GM19193 (cell line): ENCODE results near the gene ATXN7L1.

Source experiments
- POLR2A ChIP-seq: IDR thresholded peaks from 4 replicates; pipeline ENCODE4 v1.6.1; 2011; ENCODE audit not compliant: insufficient read depth, insufficient read length; ENCODE audit errors: extremely low read depth

The ATXN7L1 gene

DNA sequence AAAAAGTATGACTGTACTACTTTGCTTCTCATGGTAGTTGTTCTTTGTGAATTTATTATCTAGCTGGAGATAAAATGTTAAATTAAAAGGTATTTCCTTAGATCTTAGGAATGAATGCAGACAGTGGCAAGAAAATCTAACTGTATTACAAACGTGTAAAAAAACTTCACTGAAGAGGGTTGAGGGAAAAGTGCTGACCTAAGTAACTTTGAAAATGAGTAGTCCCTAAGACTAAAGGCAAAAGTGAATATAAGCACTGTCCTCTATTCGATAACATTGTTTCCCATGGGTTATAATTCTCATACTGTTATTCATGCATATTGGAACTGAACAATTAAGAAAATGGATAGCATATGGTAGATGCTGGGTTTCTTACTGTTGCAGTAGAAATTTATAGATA, 148.4 kb downstream of the ATXN7L1 start:
- TF ChIP-seq POLR2A, result no peak

DNA sequence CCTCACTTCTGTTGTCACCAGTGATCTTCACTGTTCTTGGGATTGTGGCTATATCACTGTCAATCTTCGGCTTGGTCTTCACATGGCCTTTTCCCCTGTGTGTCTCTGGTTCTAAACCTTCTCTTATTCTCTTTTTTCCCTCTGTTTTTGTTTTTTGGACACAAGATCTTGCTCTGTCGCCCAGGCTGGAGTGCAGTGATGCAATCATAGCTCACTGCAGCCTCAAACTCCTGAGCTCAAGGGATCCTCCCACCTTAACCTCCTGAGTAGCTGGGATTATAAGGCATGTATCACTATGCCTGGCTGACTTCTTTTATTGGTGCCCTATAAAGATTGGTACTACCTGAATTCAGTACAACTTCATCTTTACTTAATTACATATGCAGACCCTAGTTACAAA, 151.7 kb downstream of the ATXN7L1 start:
- no peak for TF ChIP-seq POLR2A

DNA sequence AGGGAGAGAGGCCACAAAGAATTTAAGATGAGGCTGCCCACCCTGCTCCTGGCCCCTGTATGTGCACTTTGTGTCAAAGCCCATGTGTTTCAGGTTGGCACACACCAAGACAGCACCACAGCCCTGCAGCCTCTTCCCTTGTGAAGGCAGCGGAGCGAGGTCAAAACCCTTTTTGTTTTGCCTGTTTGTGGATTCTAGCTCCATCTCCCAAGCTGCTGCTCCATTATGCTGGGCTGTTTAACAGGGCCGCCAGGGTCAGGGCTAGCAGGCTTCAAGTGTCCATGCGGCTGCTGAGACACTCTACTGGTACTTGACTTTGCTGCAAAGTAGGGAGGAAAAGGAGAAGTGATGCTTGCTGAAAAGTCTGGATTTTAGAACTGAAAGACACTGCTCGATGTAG, 152.8 kb downstream of the ATXN7L1 start:
- TF ChIP-seq POLR2A, result no peak

DNA sequence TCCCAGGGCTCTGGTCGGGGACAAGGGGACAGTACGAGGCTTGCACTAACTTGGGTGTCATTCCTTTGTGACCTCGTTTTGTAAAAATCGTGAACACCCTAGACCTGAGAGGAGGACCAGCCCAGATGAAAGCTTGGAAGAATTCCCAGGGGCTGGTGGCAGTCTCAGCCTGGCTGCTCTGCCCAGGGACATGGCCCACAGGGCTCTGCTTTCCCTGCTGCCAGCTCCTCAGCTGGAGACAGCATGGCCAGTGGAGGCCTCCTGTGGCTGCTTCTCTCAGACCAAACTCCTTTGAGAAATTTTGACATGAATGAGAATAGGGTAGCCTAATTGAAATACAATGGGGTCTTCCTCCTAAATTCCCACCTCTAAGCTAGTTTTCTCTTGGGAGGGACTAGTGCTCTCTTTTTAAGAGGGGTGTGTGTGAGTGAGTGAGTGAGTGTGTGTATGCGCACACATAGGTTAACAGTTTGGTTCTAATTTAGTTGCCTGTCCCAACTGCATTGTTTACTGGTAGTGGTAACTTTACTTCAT, 154.8 kb downstream of the ATXN7L1 start:
- no peak for TF ChIP-seq POLR2A

GRCh38 chr7:105719919-105720318, 156.5 kb downstream of the ATXN7L1 start:
- no peak for TF ChIP-seq POLR2A

GRCh38 chr7:105719395-105719794, 157.0 kb downstream of the ATXN7L1 start:
- TF ChIP-seq POLR2A, result no peak

GRCh38 chr7:105718511-105718925, 157.9 kb downstream of the ATXN7L1 start:
- TF ChIP-seq POLR2A, result no peak

- TF ChIP-seq POLR2A, result no peak
Measured at GRCh38 chr7:105715528-105715927, 160.9 kb downstream of the ATXN7L1 start.

- no peak for TF ChIP-seq POLR2A
Measured at GRCh38 chr7:105713488-105714465, 162.6 kb downstream of the ATXN7L1 start.

DNA sequence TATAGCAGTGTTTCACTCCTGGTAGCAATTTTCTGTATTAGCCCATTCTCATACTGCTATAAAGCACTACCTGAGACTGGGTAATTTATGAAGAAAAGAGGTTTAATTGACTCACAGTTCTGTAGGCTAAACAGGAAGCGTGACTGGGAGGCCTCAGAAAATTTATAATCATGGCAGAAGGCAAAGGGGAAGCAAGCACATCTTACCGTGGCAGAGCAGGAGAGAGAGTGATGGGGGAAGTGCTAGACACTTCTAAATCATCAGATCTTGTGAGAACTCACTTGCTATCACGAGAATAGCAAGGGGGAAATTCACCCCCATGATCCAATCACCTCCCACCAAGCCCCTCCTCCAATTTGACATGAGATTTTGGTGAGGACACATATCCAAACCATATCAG, 163.5 kb downstream of the ATXN7L1 start:
- TF ChIP-seq POLR2A, result no peak

DNA sequence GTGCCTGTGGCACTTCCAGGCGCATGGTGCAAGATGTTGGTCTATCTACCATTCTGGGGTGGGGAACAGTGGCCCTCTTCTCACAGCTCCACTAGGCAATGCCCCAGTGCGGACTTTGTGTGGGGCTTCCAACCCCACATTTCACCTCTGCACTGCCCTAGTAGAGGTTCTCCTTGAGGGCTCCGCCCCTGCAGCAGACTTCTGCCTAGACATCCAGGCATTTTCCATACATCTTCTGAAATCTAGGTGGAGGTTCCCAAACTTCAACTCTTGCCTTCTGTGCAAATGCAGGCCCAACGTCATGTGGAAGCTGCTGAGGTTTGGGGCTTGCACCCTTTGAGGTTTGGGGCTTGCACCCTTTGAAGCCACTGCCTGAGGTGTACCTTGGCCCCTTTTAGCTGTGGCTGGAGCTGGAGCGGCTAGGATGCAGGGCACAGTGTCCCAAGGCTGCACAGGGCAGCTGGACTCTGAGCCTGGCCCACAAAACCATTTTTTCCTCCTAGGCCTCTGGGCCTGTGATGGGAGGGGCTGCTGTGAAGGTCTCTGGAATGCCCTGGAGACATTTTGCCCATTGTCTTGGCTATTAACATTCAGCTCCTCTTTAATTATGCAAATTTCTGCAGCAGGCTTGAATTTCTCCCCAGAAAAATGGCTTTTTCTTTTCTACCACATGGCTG, 164.5 kb downstream of the ATXN7L1 start:
- no peak for TF ChIP-seq POLR2A

GRCh38 chr7:105708763-105709080, 167.7 kb downstream of the ATXN7L1 start:
- TF ChIP-seq POLR2A, result no peak

- TF ChIP-seq POLR2A, result no peak
Measured at GRCh38 chr7:105707967-105708762, 168.2 kb downstream of the ATXN7L1 start.

DNA sequence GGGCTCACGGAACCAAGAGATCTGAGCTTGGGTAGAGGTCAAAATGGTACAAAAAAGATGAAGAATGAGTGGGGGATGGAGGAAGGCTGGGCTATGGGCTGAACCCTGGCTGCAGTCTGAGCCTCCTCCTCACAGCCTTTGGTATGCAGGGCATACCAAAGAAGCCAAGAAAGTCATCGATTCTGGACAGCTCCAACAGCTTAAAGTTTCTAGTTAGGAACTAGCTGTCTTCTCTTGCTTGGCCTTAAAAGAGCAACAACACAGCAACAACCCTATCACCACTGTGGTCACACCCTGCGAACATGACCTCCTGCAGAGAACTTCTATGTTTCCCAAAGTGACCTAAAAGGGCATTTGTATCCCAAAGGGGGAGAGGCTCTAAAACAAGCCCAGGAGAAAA, 169.0 kb downstream of the ATXN7L1 start:
- TF ChIP-seq POLR2A, result no peak

DNA sequence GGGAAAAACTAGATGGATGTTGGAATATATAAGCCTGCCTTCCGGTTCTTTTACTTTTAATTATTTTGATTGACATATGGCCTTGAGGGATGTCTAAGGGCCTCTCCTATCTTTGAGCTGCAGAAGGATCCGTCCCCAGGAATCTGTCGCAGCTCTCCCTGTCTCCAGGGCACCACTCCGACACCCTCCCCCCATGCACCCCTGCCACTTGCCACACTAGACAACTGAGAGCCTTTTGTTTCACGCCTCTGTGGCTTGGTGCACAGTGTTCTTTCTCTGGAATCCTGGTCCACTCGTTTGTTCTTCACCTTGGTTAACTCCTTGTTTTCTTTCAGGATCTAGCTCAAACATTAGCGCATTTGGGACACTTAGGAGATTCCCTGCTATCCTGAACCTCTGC, 171.0 kb downstream of the ATXN7L1 start:
- TF ChIP-seq POLR2A, result no peak

DNA sequence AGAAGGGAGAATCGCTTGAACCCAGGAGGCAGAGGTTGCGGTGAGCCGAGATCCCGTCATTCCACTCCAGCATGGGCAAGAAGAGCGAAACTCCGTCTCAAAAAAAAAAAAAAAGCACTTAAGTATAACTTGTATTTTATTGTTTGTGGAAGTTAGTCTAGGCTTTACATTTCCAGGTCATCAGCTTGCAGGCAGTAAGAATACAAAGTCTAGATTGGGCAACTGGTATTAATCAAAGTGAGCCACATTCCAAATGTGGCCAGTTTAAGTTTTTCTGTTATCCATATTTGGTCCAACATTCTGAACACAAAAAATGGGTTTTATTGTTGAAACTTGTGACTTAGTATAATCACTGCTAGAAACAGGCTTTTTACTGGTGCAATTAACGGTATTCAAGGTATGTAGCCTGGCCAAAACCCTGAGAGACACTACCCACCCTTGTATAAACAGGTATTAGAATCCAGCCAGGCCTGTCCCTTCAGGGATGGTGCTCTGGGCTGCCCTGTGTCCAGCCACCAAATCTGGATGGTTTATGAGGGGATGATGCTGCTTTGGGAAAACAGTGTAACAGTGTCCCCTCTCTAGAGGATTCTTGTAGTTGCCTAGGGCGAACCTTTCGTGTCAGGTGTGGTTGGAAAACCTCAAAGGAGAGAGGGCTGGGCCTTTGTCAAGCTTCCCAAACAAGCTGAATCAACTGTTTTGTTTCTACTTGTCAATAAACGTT, 173.0 kb downstream of the ATXN7L1 start:
- no peak for TF ChIP-seq POLR2A
